ENCODE measurements around the gene NNMT.

The NNMT gene

DNA sequence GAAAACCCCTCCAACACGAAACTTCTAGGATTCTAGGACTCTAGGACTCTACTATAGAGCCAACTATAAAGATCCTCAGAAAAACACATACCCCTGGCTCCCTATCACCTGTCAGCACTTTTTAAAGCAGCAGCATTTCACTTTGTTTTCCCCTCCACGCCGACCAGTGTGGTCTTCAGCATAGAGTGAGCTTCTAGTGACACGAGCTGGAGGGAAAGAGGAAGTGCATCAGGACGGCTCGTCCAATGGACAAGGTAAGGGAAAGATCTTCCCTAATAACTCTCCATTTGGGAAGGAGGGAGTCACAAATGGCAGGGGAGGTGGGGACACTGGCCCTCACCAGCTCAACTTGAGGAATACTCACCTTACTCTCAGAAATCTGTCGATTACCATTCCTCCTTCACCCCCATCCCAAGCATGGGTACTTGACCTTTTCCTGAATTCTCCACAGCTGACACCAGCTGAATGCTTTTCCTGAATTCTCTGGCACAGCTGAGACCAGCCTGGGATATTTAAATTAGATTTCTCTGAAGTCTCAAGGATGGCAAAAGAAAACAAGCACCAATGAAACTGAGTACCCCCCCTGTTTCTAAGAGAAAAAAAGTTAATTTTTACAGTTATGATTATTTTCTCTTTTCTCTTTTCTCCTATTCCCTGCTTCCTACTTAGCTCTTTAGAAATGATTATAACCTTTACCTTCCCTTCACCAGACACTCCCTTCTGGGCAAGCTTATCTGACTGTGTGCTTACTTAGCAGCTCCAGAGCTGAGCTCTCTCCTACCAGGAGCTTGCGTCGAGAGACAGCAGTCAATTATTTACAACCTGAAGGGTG is 33.3 kb upstream of the NNMT start:
- Histone ChIP-seq H3K4me2 (ENCODE audit: low read length) (no peak overlapping the region), H3K27ac (no peak overlapping the region), H3K79me2 (no peaks in the 10 kb centered on the region), H2AFZ (no peak overlapping the region), H3K36me3 (ENCODE audit: control insufficient read depth, insufficient read depth, low read length) (no peaks in the 10 kb centered on the region), H3K27me3 (ENCODE audit: control insufficient read depth, insufficient read depth, low read length) (no peaks in the 10 kb centered on the region), H3K9me3 (ENCODE audit: control insufficient read depth, low read length) (no peaks in the 10 kb centered on the region), H3K4me1 (peaks cover 6% of the 10 kb centered on the region), H3K9ac (no peak overlapping the region), H3K4me3 (ENCODE audit: low read depth, low read length) (no peak overlapping the region)
- TF ChIP-seq CTCF (IDR thresholded peaks at IDR 0.05), result peak; percentile 52

GRCh38 chr11:114263513-114264170 is 32.6 kb upstream of the NNMT start:
- Histone ChIP-seq H3K9ac (no peak overlapping the region), H3K9me3 (ENCODE audit: control insufficient read depth, low read length) (no peaks in the 10 kb centered on the region), H3K27me3 (ENCODE audit: control insufficient read depth, insufficient read depth, low read length) (no peaks in the 10 kb centered on the region), H2AFZ (no peak overlapping the region), H3K4me2 (ENCODE audit: low read length) (no peak overlapping the region), H3K4me3 (ENCODE audit: low read depth, low read length) (no peak overlapping the region), H3K27ac (no peak overlapping the region), H3K79me2 (no peaks in the 10 kb centered on the region), H3K36me3 (ENCODE audit: control insufficient read depth, insufficient read depth, low read length) (no peaks in the 10 kb centered on the region), H3K4me1 (peaks cover 4% of the 10 kb centered on the region)
- no peak for TF ChIP-seq CTCF (IDR thresholded peaks at IDR 0.05)

DNA sequence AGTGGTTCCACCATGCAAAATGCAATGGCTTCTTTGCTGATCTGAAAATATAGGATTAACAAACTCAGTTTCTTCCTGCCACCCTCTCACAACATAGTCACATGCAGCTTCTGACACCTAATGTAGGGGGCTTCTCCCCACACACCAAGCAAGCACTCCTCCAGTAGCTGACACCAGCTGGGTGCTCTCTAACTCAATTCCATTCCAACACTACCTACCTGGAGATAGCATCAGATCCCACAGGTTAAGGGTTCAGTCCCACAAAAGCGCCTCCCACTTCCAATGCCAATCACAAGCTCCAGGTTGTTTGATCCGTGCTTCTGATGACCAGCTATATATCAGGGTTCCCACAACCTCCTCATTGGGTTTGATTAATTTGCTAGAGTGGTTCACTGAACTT is 31.8 kb upstream of the NNMT start:
- Histone ChIP-seq H3K9ac (no peak overlapping the region), H3K4me2 (ENCODE audit: low read length) (no peak overlapping the region), H3K9me3 (ENCODE audit: control insufficient read depth, low read length) (no peaks in the 10 kb centered on the region), H3K27ac (no peak overlapping the region), H3K27me3 (ENCODE audit: control insufficient read depth, insufficient read depth, low read length) (no peaks in the 10 kb centered on the region), H3K36me3 (ENCODE audit: control insufficient read depth, insufficient read depth, low read length) (no peaks in the 10 kb centered on the region), H3K4me1 (no peaks in the 10 kb centered on the region), H3K4me3 (ENCODE audit: low read depth, low read length) (no peak overlapping the region), H3K79me2 (no peaks in the 10 kb centered on the region), H2AFZ (no peak overlapping the region)
- TF ChIP-seq CTCF (IDR thresholded peaks at IDR 0.05), result no peak

DNA sequence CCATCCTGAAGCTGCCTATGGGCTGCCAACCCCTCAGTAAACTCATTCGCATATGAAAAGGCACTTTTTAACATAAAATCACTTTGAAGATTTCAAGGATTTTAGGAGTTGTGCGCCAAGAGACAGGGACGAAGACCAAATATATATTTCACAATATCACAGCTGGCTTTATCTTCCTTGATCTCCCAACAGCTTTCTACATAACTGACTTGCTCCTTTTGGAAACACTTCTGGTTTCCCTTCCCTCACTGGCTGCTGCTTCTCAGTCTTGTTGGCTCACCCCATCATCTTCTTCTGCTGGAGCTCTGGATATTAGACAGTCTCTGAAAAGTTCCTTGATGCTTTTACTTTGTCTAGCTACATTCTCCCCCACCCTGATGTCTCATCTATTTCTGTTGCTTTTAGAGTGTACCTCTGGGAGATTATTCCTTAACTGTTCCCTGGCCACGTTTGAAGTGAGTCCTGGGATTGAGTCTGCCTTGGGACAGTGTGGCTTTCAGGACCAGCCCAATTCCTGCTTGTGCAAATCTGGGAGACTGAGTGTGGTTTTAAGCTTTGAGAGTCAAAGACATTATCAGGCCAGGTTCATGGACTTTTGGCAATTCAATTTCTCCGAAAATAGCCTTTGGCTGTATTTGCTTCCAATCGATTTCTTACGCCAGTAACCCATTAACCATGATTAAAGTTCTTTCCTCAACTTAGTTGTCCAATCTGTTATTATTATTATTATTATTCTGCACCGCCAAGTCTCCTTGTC is 30.9 kb upstream of the NNMT start:
- H3K4me1 ChIP-seq, result no peaks in the 10 kb centered on the region
- no peaks in the 10 kb centered on the region for H3K9me3 ChIP-seq (ENCODE audit: control insufficient read depth, low read length)
- TF ChIP-seq CTCF (IDR thresholded peaks at IDR 0.05), result no peak
- no peaks in the 10 kb centered on the region for H3K79me2 ChIP-seq
- no peak overlapping the region for H3K4me3 ChIP-seq (ENCODE audit: low read depth, low read length)
- no peaks in the 10 kb centered on the region for H3K36me3 ChIP-seq (ENCODE audit: control insufficient read depth, insufficient read depth, low read length)
- no peak overlapping the region for H2AFZ ChIP-seq
- H3K4me2 ChIP-seq (ENCODE audit: low read length), result no peak overlapping the region
- no peaks in the 10 kb centered on the region for H3K27me3 ChIP-seq (ENCODE audit: control insufficient read depth, insufficient read depth, low read length)
- H3K27ac ChIP-seq, result no peak overlapping the region
- no peak overlapping the region for H3K9ac ChIP-seq
